NCI-H1105 (cell line): Measurements from ENCODE around the gene MDN1.
"Not testable (repeated sequence)": the region's sequence is repeated elsewhere in the genome, so short reads cannot be mapped to it uniquely, and the experiment has no call there.

Experiments
- DNase-seq: peaks from one replicate; lab custom pipeline; 2025; lab: John Stamatoyannopoulos, UW

Gene MDN1

GRCh38 chr6:89813422-89813821, 6.2 kb downstream of the MDN1 start:
- not testable (repeated sequence) for DNase-seq

- DNase-seq: no peak
Observed at GRCh38 chr6:89807581-89807980, 12.0 kb downstream of the MDN1 start.

- no peak for DNase-seq
Observed at GRCh38 chr6:89805814-89806371, 13.7 kb downstream of the MDN1 start.

- DNase-seq: no peak
Observed at GRCh38 chr6:89803271-89803670, 16.3 kb downstream of the MDN1 start.

GRCh38 chr6:89799756-89800155, 19.8 kb downstream of the MDN1 start:
- no peak for DNase-seq

- no peak for DNase-seq
Observed at GRCh38 chr6:89799096-89799495, 20.5 kb downstream of the MDN1 start.

- DNase-seq: no peak
Observed at GRCh38 chr6:89797317-89797716, 22.3 kb downstream of the MDN1 start.

GRCh38 chr6:89794324-89794723, 25.3 kb downstream of the MDN1 start:
- no peak for DNase-seq

GRCh38 chr6:89793586-89793985, 26.0 kb downstream of the MDN1 start:
- DNase-seq: no peak

- no peak for DNase-seq
Observed at GRCh38 chr6:89792881-89793280, 26.7 kb downstream of the MDN1 start.

- DNase-seq: no peak
Observed at GRCh38 chr6:89790403-89790802, 29.2 kb downstream of the MDN1 start.

- no peak for DNase-seq
Observed at GRCh38 chr6:89789980-89790379, 29.6 kb downstream of the MDN1 start.

- no peak for DNase-seq
Observed at GRCh38 chr6:89787660-89788328, 31.8 kb downstream of the MDN1 start.

GRCh38 chr6:89786970-89787369, 32.6 kb downstream of the MDN1 start:
- no peak for DNase-seq

- no peak for DNase-seq
Observed at GRCh38 chr6:89784838-89785237, 34.8 kb downstream of the MDN1 start.

- DNase-seq: not testable (repeated sequence)
Observed at GRCh38 chr6:89783293-89783692, 36.3 kb downstream of the MDN1 start.

GRCh38 chr6:89782222-89782621, 37.4 kb downstream of the MDN1 start:
- no peak for DNase-seq

- DNase-seq: no peak
Observed at GRCh38 chr6:89781070-89782034, 38.2 kb downstream of the MDN1 start.

GRCh38 chr6:89777455-89777854, 42.1 kb downstream of the MDN1 start:
- DNase-seq: no peak

- DNase-seq: no peak
Observed at GRCh38 chr6:89776583-89777233, 42.9 kb downstream of the MDN1 start.

GRCh38 chr6:89775150-89775549, 44.4 kb downstream of the MDN1 start:
- no peak for DNase-seq

GRCh38 chr6:89769572-89769971, 50.0 kb downstream of the MDN1 start:
- DNase-seq: no peak
